OCI-M1 (cell line): Measurements from ENCODE around the gene STOX1.
"Not testable (repeated sequence)": the region's sequence is repeated elsewhere in the genome, so short reads cannot be mapped to it uniquely, and the experiment has no call there.

Experiments
- DNase-seq: peaks from one replicate; lab custom pipeline; 2025; lab: John Stamatoyannopoulos, UW

The STOX1 gene

GRCh38 chr10:68826764-68827591 is at the start of gene STOX1:
TSS of gene STOX1 (plus strand) at chr10:68827531. CDS start at chr10:68827624, 93 bp downstream.
- DNase-seq: peak; percentile 66

DNA sequence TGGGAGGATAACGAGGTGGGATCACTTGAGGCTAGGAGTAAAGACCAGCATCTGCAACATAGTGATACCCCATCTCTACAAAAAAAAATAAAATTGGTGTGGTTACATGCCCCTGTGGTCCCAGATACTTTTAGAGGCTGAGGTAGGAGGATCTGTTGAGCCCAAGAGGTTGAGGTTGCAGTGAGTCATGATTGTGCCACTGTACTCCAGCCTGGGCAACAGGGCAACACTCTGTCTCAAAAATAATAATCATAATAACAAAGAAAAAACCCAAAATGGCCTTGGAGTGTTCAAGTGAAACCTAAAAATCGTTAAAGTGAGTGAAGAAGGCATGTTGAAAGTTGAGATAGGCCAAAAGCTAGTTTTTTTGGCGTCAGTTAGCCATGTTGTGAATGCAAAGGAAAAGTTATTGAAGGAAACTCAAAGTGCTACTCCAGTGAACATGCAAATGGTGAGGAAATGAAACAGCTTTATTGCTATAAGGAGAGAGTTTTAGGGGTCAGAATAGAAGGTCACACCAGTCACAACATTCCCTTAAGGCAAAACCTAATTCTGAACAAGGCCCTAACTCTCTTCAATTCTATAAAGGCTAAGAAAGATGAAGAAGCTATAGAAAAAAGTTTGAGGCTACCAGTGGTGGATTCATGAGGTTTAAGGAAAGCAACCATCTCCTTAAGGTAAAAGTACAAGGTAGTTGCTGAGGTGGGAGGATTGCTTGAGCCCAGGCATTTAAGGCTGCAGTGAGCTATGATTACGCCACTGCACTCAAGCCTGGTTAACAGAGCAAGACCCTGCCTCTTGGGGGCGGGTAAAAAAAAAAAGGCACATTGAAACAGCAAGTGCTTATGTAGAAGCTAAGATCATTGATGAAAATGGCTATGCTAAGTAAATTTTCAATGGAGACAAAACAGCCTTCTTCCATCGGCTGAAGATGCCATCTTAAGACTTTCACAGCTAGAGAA is 45.4 kb upstream of the STOX1 start:
- DNase-seq: no peak

- no peak for DNase-seq
These were observed 42.9 kb upstream of the STOX1 start for GRCh38 chr10:68784476-68784875.

DNA sequence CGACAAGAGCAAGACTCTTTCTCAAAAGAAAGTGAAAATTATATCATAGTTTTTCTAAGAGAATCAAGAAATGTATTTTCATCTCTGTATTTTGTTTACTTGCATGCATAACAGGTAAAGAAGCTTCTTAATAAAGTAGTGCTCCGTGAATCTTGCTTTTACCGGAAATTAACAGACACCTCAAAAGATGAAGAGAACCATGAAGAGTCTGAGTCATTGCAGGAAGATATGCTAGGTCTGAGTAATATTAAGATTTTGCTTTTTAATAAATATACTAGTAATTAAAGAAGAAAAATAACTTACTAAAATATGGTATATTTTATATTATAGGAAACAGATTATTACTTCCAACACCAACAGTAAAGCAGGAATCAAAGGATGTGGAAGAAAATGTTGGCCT is 39.5 kb upstream of the STOX1 start:
- DNase-seq: no peak

GRCh38 chr10:68790476-68790875 is 36.9 kb upstream of the STOX1 start:
- no peak for DNase-seq

DNA sequence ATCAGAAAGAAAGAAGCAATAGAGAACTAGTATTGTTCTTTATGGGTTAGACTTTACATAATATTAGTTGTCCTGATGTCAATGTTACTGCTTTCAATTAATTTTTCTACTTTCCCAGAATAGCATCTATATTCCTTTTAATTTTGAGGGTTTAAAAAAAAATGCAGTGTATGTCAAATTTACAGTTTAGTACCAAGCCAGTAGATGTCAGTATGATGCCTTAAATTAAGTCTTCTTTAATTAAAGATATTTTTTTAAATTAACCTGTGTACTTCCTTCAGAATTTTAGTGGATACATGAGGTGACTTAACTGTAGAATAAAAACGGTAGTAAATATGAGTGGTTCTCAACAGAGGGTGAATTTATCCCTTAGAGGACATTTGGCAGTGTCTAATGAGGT is 35.2 kb upstream of the STOX1 start:
- DNase-seq: peak; percentile 18

DNA sequence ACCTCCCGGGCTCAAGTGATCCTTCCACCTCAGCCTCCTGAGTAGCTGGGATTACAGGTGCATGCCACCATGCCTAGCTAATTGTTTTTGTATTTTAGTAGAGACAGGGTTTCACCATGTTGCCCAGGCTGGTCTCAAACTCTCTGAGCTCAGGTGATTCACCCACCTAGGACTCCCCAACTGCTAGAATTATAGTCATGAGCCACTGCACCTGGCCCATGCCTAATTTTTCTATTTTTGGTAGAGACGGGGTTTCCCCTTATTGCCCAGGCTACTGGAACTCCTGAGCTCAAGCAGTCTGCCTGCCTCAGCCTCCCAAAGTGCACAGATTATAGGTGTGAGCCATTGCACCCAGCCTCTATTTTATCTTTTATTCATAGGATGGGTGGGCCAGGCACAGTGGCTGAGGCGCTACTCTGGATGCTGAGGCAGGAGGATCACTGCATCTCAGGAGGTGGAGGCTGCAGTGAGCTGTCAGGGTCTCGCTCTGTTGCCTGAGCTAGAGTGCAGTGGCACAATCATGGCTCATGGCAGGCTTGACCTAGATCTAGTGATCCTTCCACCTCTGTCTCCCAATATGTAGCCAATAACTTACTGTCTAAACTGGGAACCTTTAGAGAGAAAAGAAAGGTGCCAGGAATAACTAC is 31.3 kb upstream of the STOX1 start:
- DNase-seq: no peak

DNA sequence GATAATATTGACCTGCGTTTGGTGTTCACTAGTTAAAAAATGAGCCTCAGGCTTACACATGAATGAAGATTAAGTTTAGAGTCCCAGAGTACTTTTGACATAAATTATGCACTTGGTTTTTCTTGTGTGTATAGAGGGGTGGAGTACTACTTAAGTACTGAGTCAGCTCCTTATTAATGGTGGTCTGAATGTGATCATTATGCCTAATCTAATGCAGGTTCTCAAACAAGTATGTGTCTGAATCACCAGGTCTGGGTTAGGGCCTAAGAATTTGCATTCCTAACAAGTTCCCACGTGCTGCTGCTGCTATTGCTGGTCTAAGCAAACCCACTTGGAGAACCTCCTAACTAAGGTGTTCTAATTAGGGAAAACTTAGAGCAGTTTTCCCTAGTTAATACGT is 30.7 kb upstream of the STOX1 start:
- DNase-seq: no peak

- DNase-seq: no peak
These were observed 27.1 kb upstream of the STOX1 start for GRCh38 chr10:68800211-68800610.

DNA sequence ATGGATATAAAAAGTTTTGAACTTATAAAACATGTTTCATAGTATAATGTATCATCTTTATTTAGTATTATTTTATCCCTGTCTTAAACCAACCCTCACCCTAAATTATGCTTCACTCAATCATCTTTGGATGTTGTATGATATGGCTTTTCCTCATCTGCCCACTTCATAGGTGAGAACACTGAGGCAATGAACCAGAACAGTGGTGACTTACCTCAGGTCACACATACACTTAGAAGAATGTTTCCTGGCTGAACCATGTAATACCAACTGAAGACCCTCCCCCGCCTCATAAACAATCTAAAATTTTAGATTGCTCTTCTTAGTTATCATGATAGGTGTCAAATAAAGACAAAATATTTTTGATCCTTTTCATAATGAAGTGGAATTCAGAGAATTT is 22.6 kb upstream of the STOX1 start:
- DNase-seq: no peak

DNA sequence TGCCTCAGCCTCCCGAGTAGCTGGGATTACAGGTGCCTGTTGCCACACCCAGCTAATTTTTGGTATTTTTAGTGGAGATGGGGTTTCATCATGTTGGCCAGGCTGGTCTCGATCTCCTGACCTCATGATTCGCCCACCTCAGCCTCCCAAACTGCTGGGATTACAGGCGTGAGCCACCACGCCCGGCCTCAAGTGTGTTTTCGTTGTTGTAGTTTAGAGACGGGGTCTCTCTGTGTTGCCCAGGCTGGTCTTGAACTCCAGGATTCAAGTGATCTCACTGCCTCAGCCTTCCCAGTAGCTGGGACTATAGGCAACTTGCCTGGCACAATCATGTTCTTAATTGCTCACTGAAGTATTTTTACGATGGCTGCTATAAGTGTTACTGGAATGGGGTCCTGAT is 16.5 kb upstream of the STOX1 start:
- DNase-seq: not testable (repeated sequence)

DNA sequence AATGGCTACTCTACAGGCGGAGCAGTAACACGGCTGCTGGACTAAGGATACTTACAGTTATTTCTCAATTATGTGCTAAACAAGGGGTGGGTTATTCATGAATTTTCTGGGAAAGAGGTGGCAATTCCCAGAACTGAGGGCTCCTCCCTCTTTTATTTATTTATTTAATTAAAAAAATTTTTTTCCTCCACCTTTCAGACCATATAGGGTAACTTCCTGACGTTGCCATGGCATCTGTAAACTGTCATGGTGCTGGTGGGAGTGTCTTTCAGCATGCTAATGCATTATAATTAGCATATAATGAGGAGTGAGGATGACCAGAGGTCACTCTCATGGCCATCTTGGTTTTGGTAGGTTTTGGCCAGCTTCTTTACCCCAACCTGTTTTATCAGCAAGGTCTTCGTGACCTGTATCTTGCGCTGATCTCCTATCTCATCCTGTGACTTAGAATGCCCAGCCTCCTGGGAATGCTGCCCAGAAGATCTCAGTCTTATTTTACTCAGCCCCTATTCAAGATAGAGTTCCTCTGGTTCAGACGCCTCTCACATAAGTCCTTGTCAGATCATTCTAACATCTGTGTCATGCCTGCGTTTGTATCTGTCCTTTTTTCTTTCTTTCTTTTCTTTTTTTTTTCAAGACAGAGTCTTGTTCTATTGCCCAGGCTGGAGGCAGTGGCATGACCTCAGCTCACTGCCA is 15.9 kb upstream of the STOX1 start:
- DNase-seq: peak; percentile 41

GRCh38 chr10:68812420-68812819 is 14.9 kb upstream of the STOX1 start:
- DNase-seq: no peak

DNA sequence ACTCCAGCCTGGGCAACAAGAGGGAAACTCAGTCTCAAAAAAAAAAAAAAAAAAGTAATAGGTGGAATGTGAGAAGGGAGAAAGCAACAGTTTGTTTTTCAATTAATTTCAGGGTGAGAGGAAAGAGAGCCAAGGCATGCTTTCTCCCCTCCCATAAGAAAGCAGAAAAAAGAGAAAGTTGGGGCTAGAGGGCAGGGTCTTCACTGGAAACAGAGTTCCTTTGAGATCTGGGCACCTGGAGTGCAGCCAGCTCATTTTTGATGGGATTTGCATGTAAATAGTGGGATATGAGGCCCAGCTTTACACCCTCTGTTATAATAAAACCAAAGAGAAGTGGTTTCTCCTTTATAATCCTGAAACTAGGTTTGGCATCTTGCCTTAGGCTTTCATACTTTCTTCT is 13.8 kb upstream of the STOX1 start:
- DNase-seq: no peak

GRCh38 chr10:68816796-68817412 is 10.4 kb upstream of the STOX1 start:
- DNase-seq: no peak

DNA sequence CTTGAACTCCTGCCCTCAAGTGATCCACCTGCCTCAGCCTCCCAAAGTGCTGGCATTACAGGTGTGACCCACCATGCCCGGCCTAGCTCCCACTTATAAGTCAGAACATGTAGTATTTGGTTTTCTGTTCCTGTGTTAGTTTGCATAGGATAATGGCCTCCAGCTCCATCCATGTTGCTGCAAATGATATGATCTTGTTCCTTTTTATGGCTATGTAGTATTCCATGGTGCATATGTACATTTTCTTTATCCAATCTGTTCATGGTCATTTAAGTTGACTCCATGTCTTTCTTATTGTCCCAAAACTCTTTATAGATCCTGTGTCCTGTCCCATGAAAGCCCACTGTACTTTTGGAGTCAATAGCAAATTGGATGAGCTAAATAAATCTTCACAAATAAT is 7.0 kb upstream of the STOX1 start:
- not testable (repeated sequence) for DNase-seq

DNA sequence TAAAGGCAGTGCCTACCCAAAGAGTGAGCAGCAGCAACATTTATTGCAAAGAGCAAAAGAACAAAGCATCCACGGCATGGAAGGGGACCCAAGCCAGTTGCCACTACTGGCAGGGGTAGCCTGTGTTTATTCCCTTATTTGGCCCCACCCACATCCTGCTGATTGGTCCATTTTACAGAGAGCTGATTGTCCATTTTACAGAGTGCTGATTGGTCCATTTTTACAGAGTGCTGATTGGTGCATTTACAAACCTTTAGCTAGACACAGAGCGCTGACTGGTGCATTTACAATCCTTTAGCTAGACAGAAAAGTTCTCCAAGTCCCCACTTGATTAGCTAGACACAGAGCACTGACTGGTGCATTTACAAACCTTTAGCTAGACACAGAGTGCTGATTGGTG is 4.7 kb upstream of the STOX1 start:
- DNase-seq: peak; percentile 34

GRCh38 chr10:68827592-68827959 is 245 bp downstream of the STOX1 start:
- not testable (repeated sequence) for DNase-seq

GRCh38 chr10:68828083-68828601 is 811 bp downstream of the STOX1 start:
- not testable (repeated sequence) for DNase-seq

DNA sequence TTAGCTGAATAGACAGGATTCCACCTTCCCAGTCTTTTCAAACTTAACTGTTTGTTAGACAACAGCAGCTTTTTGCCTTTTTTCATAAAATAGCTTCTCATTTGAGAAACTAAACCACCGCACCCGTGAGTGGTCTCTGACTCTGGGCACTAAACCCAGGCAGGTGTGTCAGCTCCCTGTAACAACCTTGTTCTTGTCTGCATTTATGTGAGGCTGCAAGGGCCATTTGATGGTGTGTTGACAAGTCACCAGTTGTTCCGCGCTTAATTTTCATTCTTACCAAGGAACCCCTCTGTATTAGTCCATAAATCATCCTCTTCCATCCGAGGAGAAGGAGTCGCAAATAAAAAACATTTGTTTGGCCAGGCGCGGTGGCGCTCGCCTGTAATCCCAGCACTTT is 1.5 kb downstream of the STOX1 start:
- no peak for DNase-seq

DNA sequence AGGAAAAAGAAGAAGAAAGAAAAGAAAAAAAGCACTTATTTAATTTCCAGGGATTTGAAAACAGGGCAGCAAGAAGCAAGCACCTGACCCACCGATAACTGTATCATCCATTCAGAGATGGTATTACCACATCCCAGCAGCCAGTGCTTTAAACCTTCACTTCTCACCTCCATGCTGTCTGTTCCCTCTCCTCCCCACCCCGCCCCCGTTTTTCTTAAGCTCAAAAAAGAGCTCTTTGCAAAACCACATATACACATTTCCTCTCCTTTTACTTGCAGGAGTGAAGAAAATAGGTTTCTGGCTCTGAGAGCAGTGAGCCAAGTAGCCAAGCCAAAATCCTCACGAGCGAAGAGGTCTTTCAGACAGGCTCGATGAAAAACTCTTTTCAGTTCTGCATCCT is 2.2 kb downstream of the STOX1 start:
- DNase-seq: no peak
